ENCODE measurements around the gene SASH3. TPM values are rescaled to one million over a fixed set of nuclear protein-coding genes. Genes with fewer than 3 reads are reported as not detected.

Gene SASH3
- total RNA-seq, 1 donor from 2014 or later, result 115 TPM

GRCh38 chrX:129793604-129794191, 13.9 kb downstream of the SASH3 start:
- H3K4me3 Mint-ChIP-seq, result no peak overlapping the region
- intact Hi-C loops (cut with micrococcal nuclease), result no loop called here
- DNase-seq, result no peak
- peaks cover 11% of the 10 kb centered on the region for H3K4me1 Mint-ChIP-seq
- H3K9me3 Mint-ChIP-seq, result no peaks in the 10 kb centered on the region
- H3K27ac Mint-ChIP-seq, result peak overlapping the region; percentile 41
- peaks cover 34% of the 10 kb centered on the region for H3K36me3 Mint-ChIP-seq (ENCODE audit: low read depth)
- no peaks in the 10 kb centered on the region for H3K27me3 Mint-ChIP-seq

DNA sequence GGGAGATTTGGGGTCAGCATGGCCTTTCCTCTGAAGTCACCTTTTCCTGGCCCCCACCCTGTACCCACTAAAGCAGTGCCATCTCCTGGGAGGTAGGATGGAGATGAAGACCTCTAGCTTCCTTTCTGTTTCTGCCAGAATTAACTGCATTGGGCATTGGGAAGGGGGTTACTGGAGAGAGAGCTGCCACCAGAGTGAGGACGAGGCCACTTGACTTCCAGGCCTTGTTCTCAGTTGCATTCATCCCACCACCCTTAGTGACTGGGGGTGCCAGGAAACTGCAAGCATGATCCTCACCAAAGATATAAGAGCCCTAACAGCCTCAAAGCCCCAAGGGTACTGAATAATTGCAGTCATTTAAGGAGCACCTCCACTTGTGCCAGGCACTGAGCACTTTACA, 15.8 kb downstream of the SASH3 start:
- DNase-seq, result no peak
- intact Hi-C loops (cut with micrococcal nuclease), result loop anchor here (5.0 kb wide), 1 partner anchor 38 kb away; no protein-coding TSS in a partner anchor
- Mint-ChIP-seq H3K27ac (no peak overlapping the region), H3K36me3 (ENCODE audit: low read depth) (peaks cover 35% of the 10 kb centered on the region), H3K9me3 (no peaks in the 10 kb centered on the region), H3K4me3 (no peak overlapping the region), H3K4me1 (peaks cover 18% of the 10 kb centered on the region), H3K27me3 (no peaks in the 10 kb centered on the region)

DNA sequence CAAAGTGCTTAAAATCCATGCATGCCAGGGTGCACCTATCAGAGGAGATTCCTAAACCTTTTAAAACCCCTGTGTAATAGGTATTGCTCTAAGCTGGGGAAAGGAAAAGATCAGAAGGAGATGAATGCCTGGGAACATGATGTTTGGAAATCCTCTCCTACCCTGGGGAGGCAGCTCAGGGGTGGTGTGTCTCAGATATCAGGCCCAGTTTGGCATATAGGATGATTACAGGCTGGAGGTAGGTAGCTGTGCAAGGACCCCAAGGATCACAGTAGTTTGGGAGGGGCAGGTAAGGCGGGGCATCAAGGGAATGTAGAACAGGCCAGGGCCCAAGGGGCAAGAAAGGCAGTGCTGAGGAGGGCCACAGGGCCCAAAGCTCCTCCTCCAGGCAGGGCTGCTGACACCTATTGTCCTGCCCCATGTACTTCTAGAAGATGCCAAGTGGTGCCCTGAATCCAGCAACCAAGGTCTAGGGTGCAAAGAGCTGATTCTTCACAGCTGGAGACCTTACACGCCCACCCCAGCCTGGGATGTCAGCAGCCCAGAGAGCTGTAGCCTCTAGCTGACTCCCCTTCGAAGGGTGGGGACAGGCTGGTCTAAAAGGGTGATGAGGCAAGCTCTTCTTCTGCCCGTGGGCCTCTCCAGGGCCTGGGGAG, 17.6 kb downstream of the SASH3 start:
- Mint-ChIP-seq H3K27ac (peak overlapping the region; percentile 59), H3K9me3 (no peaks in the 10 kb centered on the region), H3K27me3 (no peaks in the 10 kb centered on the region), H3K4me3 (no peak overlapping the region), H3K4me1 (peaks cover 18% of the 10 kb centered on the region), H3K36me3 (ENCODE audit: low read depth) (peaks cover 33% of the 10 kb centered on the region)
- DNase-seq, result no peak
- intact Hi-C loops (cut with micrococcal nuclease), result loop anchor here (5.0 kb wide), 1 partner anchor 40 kb away; no protein-coding TSS in a partner anchor

GRCh38 chrX:129798456-129798855, 18.7 kb downstream of the SASH3 start:
- H3K4me1 Mint-ChIP-seq, result peaks cover 18% of the 10 kb centered on the region
- H3K9me3 Mint-ChIP-seq, result no peaks in the 10 kb centered on the region
- no peaks in the 10 kb centered on the region for H3K27me3 Mint-ChIP-seq
- H3K36me3 Mint-ChIP-seq (ENCODE audit: low read depth), result peaks cover 27% of the 10 kb centered on the region
- no peak for DNase-seq
- peak overlapping the region; percentile 77 for H3K27ac Mint-ChIP-seq
- intact Hi-C loops (cut with micrococcal nuclease), result loop anchor here (5.0 kb wide), 1 partner anchor 41 kb away; no protein-coding TSS in a partner anchor
- H3K4me3 Mint-ChIP-seq, result peak overlapping the region; percentile 45

DNA sequence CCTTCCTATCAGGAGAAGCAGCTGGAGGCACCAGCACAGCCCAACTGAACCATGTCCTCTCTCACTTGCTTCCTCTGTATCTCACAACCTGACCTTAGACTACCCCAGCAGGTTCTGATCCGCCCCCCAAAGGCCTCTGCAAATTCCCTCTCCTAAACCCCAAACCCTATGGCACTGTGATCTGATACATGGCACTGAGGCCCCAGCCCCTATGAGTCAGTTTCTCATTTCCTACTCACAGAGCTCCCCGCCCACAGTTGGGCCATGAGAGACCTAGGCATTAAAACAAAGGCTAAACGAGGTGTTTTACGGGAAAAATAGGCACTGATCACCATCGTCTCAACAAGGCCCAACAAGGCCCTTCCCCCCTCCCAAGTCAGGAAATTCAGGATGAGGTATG, 19.1 kb downstream of the SASH3 start:
- DNase-seq, result no peak
- intact Hi-C loops (cut with micrococcal nuclease), result loop anchor here (5.0 kb wide), 1 partner anchor 42 kb away; no protein-coding TSS in a partner anchor
- Mint-ChIP-seq H3K36me3 (ENCODE audit: low read depth) (peaks cover 27% of the 10 kb centered on the region), H3K27me3 (no peaks in the 10 kb centered on the region), H3K27ac (peak overlapping the region; percentile 77), H3K4me3 (peak overlapping the region; percentile 45), H3K4me1 (peaks cover 19% of the 10 kb centered on the region), H3K9me3 (no peaks in the 10 kb centered on the region)

GRCh38 chrX:129800186-129800585, 20.4 kb downstream of the SASH3 start:
- intact Hi-C loops (cut with micrococcal nuclease), result no loop called here
- H3K27ac Mint-ChIP-seq, result no peak overlapping the region
- DNase-seq, result no peak
- H3K4me3 Mint-ChIP-seq, result no peak overlapping the region
- H3K27me3 Mint-ChIP-seq, result no peaks in the 10 kb centered on the region
- no peaks in the 10 kb centered on the region for H3K9me3 Mint-ChIP-seq
- peaks cover 18% of the 10 kb centered on the region for H3K4me1 Mint-ChIP-seq
- peaks cover 26% of the 10 kb centered on the region for H3K36me3 Mint-ChIP-seq (ENCODE audit: low read depth)

GRCh38 chrX:129802863-129803262, 23.1 kb downstream of the SASH3 start:
- DNase-seq, result no peak
- Mint-ChIP-seq H3K27ac (no peak overlapping the region), H3K27me3 (no peaks in the 10 kb centered on the region), H3K36me3 (ENCODE audit: low read depth) (peaks cover 25% of the 10 kb centered on the region), H3K9me3 (no peaks in the 10 kb centered on the region), H3K4me3 (no peak overlapping the region), H3K4me1 (peaks cover 18% of the 10 kb centered on the region)
- intact Hi-C loops (cut with micrococcal nuclease), result no loop called here

DNA sequence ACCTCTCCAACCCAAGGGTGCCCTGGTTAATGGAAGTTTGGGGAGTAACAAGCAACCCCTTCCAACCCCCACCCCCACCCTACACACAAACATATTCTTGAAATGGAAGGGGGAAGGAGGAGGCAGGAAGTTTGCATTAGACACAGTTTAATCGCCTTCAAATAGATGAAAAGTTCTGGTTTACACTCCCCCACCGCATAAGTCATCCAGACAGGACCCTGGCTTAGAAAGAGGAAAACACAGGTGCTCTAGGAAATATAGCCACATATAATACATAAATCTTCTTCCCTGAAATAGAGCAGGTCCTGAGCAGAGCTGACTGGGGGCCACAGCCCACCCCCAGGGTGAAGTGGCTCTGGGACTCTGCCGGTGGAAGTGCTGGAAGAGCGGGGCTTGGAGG, 25.1 kb downstream of the SASH3 start:
- H3K27ac Mint-ChIP-seq, result no peak overlapping the region
- no peaks in the 10 kb centered on the region for H3K9me3 Mint-ChIP-seq
- peaks cover 29% of the 10 kb centered on the region for H3K36me3 Mint-ChIP-seq (ENCODE audit: low read depth)
- no peaks in the 10 kb centered on the region for H3K27me3 Mint-ChIP-seq
- no peak overlapping the region for H3K4me3 Mint-ChIP-seq
- H3K4me1 Mint-ChIP-seq, result peaks cover 19% of the 10 kb centered on the region
- intact Hi-C loops (cut with micrococcal nuclease), result no loop called here
- no peak for DNase-seq

GRCh38 chrX:129808158-129808828, 28.5 kb downstream of the SASH3 start:
- Mint-ChIP-seq H3K9me3 (no peaks in the 10 kb centered on the region), H3K4me1 (peaks cover 17% of the 10 kb centered on the region), H3K27ac (no peak overlapping the region)

GRCh38 chrX:129808829-129809796, 29.4 kb downstream of the SASH3 start:
- intact Hi-C loops (cut with micrococcal nuclease), result no loop called here
- H3K4me1 Mint-ChIP-seq, result peaks cover 17% of the 10 kb centered on the region
- H3K27ac Mint-ChIP-seq, result peak overlapping the region; percentile 29
- H3K9me3 Mint-ChIP-seq, result no peaks in the 10 kb centered on the region
- no peaks in the 10 kb centered on the region for H3K27me3 Mint-ChIP-seq
- DNase-seq, result no peak
- H3K4me3 Mint-ChIP-seq, result no peak overlapping the region
- H3K36me3 Mint-ChIP-seq (ENCODE audit: low read depth), result peaks cover 37% of the 10 kb centered on the region

More at GRCh38 chrX:129808158-129808828, 28.5 kb downstream of the SASH3 start:
- intact Hi-C loops (cut with micrococcal nuclease), result no loop called here
- no peaks in the 10 kb centered on the region for H3K27me3 Mint-ChIP-seq
- no peak overlapping the region for H3K4me3 Mint-ChIP-seq
- peaks cover 38% of the 10 kb centered on the region for H3K36me3 Mint-ChIP-seq (ENCODE audit: low read depth)
- DNase-seq, result no peak

- intact Hi-C loops (cut with micrococcal nuclease), result no loop called here
- H3K27me3 Mint-ChIP-seq, result no peaks in the 10 kb centered on the region
- H3K4me3 Mint-ChIP-seq, result no peak overlapping the region
- peaks cover 10% of the 10 kb centered on the region for H3K4me1 Mint-ChIP-seq
- no peak for DNase-seq
- H3K9me3 Mint-ChIP-seq, result no peaks in the 10 kb centered on the region
- H3K27ac Mint-ChIP-seq, result no peak overlapping the region
- peaks cover 21% of the 10 kb centered on the region for H3K36me3 Mint-ChIP-seq (ENCODE audit: low read depth)
Observed at GRCh38 chrX:129813662-129814368, 34.1 kb downstream of the SASH3 start.

GRCh38 chrX:129818123-129818522, 38.4 kb downstream of the SASH3 start:
- Mint-ChIP-seq H3K9me3 (no peaks in the 10 kb centered on the region), H3K4me1 (peaks cover 4% of the 10 kb centered on the region), H3K27me3 (no peaks in the 10 kb centered on the region), H3K27ac (no peak overlapping the region), H3K4me3 (no peak overlapping the region), H3K36me3 (ENCODE audit: low read depth) (peaks cover 11% of the 10 kb centered on the region)
- intact Hi-C loops (cut with micrococcal nuclease), result no loop called here
- no peak for DNase-seq

GRCh38 chrX:129823115-129823514, 43.4 kb downstream of the SASH3 start:
- DNase-seq, result peak; percentile 83
- Mint-ChIP-seq H3K9me3 (no peaks in the 10 kb centered on the region), H3K27ac (no peak overlapping the region), H3K4me1 (peaks cover 10% of the 10 kb centered on the region), H3K27me3 (no peaks in the 10 kb centered on the region), H3K36me3 (ENCODE audit: low read depth) (peaks cover 14% of the 10 kb centered on the region), H3K4me3 (no peak overlapping the region)
- intact Hi-C loops (cut with micrococcal nuclease), result loop anchor here (1.0 to 5.0 kb wide), 4 partner anchors 42 to 186 kb away; no protein-coding TSS in a partner anchor

Data from activated CD4-positive, alpha-beta T cell treated with anti-CD3 and anti-CD28 coated beads, Interleukin-2, amount 10 ng/mL, durations not matched to agents 24 days and 14 days (primary cell).